Measurements from ENCODE around the gene HSD17B8. TPM values are rescaled to one million over a fixed set of nuclear protein-coding genes. Genes with fewer than 3 reads are reported as not detected.
A peak's percentile ranks its signal among the peaks of the same experiment; 100 is the strongest.

Gene HSD17B8
- total RNA-seq, 4 donors from 2014 or later, result 30.2 to 79.4 (median 40.9) TPM

- TF ChIP-seq POLR2A (IDR thresholded peaks at IDR 0.05), result no peak
- no peak for TF ChIP-seq CTCF (IDR thresholded peaks at IDR 0.05)
- Histone ChIP-seq H3K36me3 (peaks cover 29 to 30% of the 10 kb centered on the region in 2 donors), H3K4me1 (peaks cover 38 to 59% of the 10 kb centered on the region in 2 donors), H3K27me3 (no peaks in the 10 kb centered on the region), H3K9me3 (no peaks in the 10 kb centered on the region), H3K27ac (peak overlapping the region; percentile 64 to 96 (median 75)), H3K4me3 (replicated peaks in 1 of 3) (peak overlapping the region; percentile 63 to 84 (median 79))
- intact Hi-C loops (cut with DNase I), result loop anchor here (2.0 to 10.0 kb wide), 2 partner anchors 48 to 224 kb away; partner anchors contain the start of gene SYNGAP1
- 3 to 4% methylated on average over 12 to 13 of the region's 14 CpGs for WGBS, 2 donors
- no peak for DNase-seq
These were observed 3.3 kb upstream of the HSD17B8 start for GRCh38 chr6:33201147-33201545.

GRCh38 chr6:33201935-33202334 is 2.5 kb upstream of the HSD17B8 start:
- DNase-seq, result no peak
- H3K27me3 ChIP-seq, result no peaks in the 10 kb centered on the region
- intact Hi-C loops (cut with DNase I), result loop anchor here (2.0 to 10.0 kb wide), 2 partner anchors 47 to 223 kb away; partner anchors contain the start of gene SYNGAP1
- 79 to 82% methylated on average over 6 of the region's 6 CpGs for WGBS, 2 donors
- peaks cover 38 to 61% of the 10 kb centered on the region in 2 donors for H3K4me1 ChIP-seq
- no peak overlapping the region for H3K27ac ChIP-seq
- peak overlapping the region in 1 of 3 donors; percentile 79 for H3K4me3 ChIP-seq (replicated peaks in 1 of 3)
- no peaks in the 10 kb centered on the region for H3K9me3 ChIP-seq
- TF ChIP-seq CTCF (IDR thresholded peaks at IDR 0.05), result no peak
- peaks cover 22 to 24% of the 10 kb centered on the region in 2 donors for H3K36me3 ChIP-seq

- Histone ChIP-seq H3K27ac (no peak overlapping the region), H3K9me3 (no peaks in the 10 kb centered on the region), H3K27me3 (no peaks in the 10 kb centered on the region), H3K4me3 (replicated peaks in 1 of 3) (no peak overlapping the region), H3K4me1 (peaks cover 44 to 61% of the 10 kb centered on the region in 2 donors), H3K36me3 (peaks cover 16% of the 10 kb centered on the region in 2 donors)
- WGBS, 2 donors, result 83 to 91% methylated on average over 6 of the region's 6 CpGs
- DNase-seq, result no peak
- no peak for TF ChIP-seq CTCF (IDR thresholded peaks at IDR 0.05)
- no peak for TF ChIP-seq POLR2A (IDR thresholded peaks at IDR 0.05)
- intact Hi-C loops (cut with DNase I), result loop anchor here (10.0 kb wide), 1 partner anchor 222 kb away; the partner anchor contains the start of gene SYNGAP1
These were observed 1.7 kb upstream of the HSD17B8 start for GRCh38 chr6:33202799-33203198.

- WGBS, 2 donors, result 88 to 94% methylated on average over 5 to 7 of the region's 7 CpGs
- peaks cover 44 to 53% of the 10 kb centered on the region in 2 donors for H3K4me1 ChIP-seq
- H3K36me3 ChIP-seq, result peaks cover 13 to 16% of the 10 kb centered on the region in 2 donors
- H3K4me3 ChIP-seq (replicated peaks in 1 of 3), result no peak overlapping the region
- no peaks in the 10 kb centered on the region for H3K9me3 ChIP-seq
- DNase-seq, result no peak
- H3K27me3 ChIP-seq, result no peaks in the 10 kb centered on the region
- no peak overlapping the region for H3K27ac ChIP-seq
- TF ChIP-seq POLR2A (IDR thresholded peaks at IDR 0.05) (no peak), CTCF (IDR thresholded peaks at IDR 0.05) (no peak)
- intact Hi-C loops (cut with DNase I), result loop anchor here (10.0 kb wide), 1 partner anchor 221 kb away; the partner anchor contains the start of gene SYNGAP1
These were observed 851 bp upstream of the HSD17B8 start for GRCh38 chr6:33203443-33204164.

- Histone ChIP-seq H3K4me3 (replicated peaks in 1 of 3) (peak overlapping the region in 1 of 3 donors; percentile 63), H3K27ac (no peak overlapping the region)
These were observed 365 bp upstream of the HSD17B8 start for GRCh38 chr6:33204165-33204414.

More at GRCh38 chr6:33204165-33204414, 365 bp upstream of the HSD17B8 start:
- no peaks in the 10 kb centered on the region for H3K27me3 ChIP-seq
- no peaks in the 10 kb centered on the region for H3K9me3 ChIP-seq
- no peak for TF ChIP-seq POLR2A (IDR thresholded peaks at IDR 0.05)
- WGBS, 2 donors, result 2 to 7% methylated on average over 4 of the region's 4 CpGs
- H3K36me3 ChIP-seq, result peaks cover 13 to 16% of the 10 kb centered on the region in 2 donors
- H3K4me1 ChIP-seq, result peaks cover 44 to 48% of the 10 kb centered on the region in 2 donors
- intact Hi-C loops (cut with DNase I), result loop anchor here (10.0 kb wide), 1 partner anchor 221 kb away; the partner anchor contains the start of gene SYNGAP1
- DNase-seq, result no peak
